HG03457 (cell line): ENCODE data around the gene KRT28.

Source experiments
- ATAC-seq: cut with Tn5 transposase; IDR thresholded peaks from one replicate; pipeline ENCODE4 v1.9.1; 2021; ENCODE audit warnings: moderate number of reproducible peaks; ENCODE audit not compliant: unreplicated experiment

The KRT28 gene

GRCh38 chr17:40799859-40800258 is at the start of gene KRT28:
TSS of gene KRT28 (minus strand) at chr17:40799959. CDS start at chr17:40799893, 66 bp downstream.
- ATAC-seq: no peak

GRCh38 chr17:40848583-40849235 is 49.0 kb upstream of the KRT28 start:
- ATAC-seq: no peak

- ATAC-seq: no peak
These were observed 46.9 kb upstream of the KRT28 start for GRCh38 chr17:40846515-40847144.

- ATAC-seq: no peak
These were observed 44.9 kb upstream of the KRT28 start for GRCh38 chr17:40844671-40845107.

GRCh38 chr17:40843242-40843641 is 43.5 kb upstream of the KRT28 start:
- no peak for ATAC-seq

GRCh38 chr17:40841246-40841645 is 41.5 kb upstream of the KRT28 start:
- ATAC-seq: no peak

- ATAC-seq: no peak
These were observed 39.4 kb upstream of the KRT28 start for GRCh38 chr17:40839194-40839593.

- ATAC-seq: no peak
These were observed 36.3 kb upstream of the KRT28 start for GRCh38 chr17:40836020-40836419.

- ATAC-seq: no peak
These were observed 34.1 kb upstream of the KRT28 start for GRCh38 chr17:40833882-40834281.

GRCh38 chr17:40832840-40833239 is 33.1 kb upstream of the KRT28 start:
- no peak for ATAC-seq

GRCh38 chr17:40830085-40830776 is 30.5 kb upstream of the KRT28 start:
- no peak for ATAC-seq

GRCh38 chr17:40828454-40829044 is 28.8 kb upstream of the KRT28 start:
- no peak for ATAC-seq

- ATAC-seq: no peak
These were observed 28.1 kb upstream of the KRT28 start for GRCh38 chr17:40827746-40828453.

GRCh38 chr17:40825599-40825998 is 25.8 kb upstream of the KRT28 start:
- ATAC-seq: no peak

- no peak for ATAC-seq
These were observed 24.5 kb upstream of the KRT28 start for GRCh38 chr17:40824015-40824832.

GRCh38 chr17:40822132-40822812 is 22.5 kb upstream of the KRT28 start, which contains the start of gene KRT10:
TSS of gene KRT10 (minus strand) at chr17:40822614. CDS start at chr17:40822585, 29 bp downstream.
- no peak for ATAC-seq

GRCh38 chr17:40821536-40821935 is 21.8 kb upstream of the KRT28 start:
- ATAC-seq: no peak

GRCh38 chr17:40820228-40820838 is 20.6 kb upstream of the KRT28 start:
- ATAC-seq: no peak

GRCh38 chr17:40819528-40820125 is 19.9 kb upstream of the KRT28 start:
- no peak for ATAC-seq
